DND-41 (cell line): Measurements from ENCODE around the gene BTRC.

ENCODE experiments used
- EZH2 ChIP-seq: IDR thresholded peaks from 3 replicates; pipeline ENCODE4 v1.6.1; 2012; ENCODE audit warnings: borderline replicate concordance, low read depth, mild to moderate bottlenecking, moderate library complexity, low read length, inconsistent platforms; ENCODE audit not compliant: severe bottlenecking
- TF ChIP-seq, protein P1 (sequence below): IDR thresholded peaks from 2 replicates; pipeline ENCODE4 v1.5.1; 2012; ENCODE audit warnings: borderline replicate concordance, low read length, moderate library complexity, mild to moderate bottlenecking; ENCODE audit not compliant: poor library complexity, severe bottlenecking; ENCODE audit errors: extremely low read depth

DNA sequence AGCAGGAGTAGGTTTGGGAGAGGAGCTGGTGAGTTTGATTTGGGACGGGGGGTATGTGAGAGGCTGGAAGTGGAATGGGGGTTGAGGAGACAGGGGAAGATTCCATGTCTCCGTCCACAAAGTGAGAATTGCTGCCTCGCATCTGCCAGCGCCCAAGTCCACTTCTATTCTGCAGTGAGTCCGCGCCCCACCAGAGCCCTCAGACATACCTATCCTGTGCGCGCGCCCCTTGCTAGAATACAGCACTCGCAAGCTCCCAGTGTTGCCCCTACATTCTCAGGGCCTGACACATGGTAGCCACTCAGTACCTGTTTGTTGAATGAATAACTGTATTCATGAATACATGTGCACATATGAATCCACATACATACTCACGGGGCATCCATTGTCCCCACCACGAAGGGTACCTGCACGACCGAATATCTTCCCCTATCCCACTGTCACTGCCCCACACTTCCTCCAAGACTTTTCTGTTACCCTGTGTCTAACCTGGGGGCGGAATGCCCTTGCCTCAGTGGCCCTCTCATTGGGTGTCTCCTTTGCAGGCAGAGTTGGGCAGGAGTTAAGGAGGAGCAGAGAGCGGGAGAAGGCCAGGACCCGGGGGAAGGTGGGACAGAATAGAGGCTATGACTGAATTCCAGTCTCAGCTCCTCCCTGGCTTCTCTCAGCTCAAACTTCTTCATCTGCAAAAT is 214.2 kb downstream of the BTRC start:
- TF ChIP-seq, protein P1, sequence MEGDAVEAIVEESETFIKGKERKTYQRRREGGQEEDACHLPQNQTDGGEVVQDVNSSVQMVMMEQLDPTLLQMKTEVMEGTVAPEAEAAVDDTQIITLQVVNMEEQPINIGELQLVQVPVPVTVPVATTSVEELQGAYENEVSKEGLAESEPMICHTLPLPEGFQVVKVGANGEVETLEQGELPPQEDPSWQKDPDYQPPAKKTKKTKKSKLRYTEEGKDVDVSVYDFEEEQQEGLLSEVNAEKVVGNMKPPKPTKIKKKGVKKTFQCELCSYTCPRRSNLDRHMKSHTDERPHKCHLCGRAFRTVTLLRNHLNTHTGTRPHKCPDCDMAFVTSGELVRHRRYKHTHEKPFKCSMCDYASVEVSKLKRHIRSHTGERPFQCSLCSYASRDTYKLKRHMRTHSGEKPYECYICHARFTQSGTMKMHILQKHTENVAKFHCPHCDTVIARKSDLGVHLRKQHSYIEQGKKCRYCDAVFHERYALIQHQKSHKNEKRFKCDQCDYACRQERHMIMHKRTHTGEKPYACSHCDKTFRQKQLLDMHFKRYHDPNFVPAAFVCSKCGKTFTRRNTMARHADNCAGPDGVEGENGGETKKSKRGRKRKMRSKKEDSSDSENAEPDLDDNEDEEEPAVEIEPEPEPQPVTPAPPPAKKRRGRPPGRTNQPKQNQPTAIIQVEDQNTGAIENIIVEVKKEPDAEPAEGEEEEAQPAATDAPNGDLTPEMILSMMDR: no peak
- TF ChIP-seq EZH2: no peak
